Measurements from ENCODE around the gene ISL1. TPM values are rescaled to one million over a fixed set of nuclear protein-coding genes. Genes with fewer than 3 reads are reported as not detected.
A peak's percentile ranks its signal among the peaks of the same experiment; 100 is the strongest.

Gene ISL1
- polyA plus RNA-seq = 5.1 TPM
- long read RNA-seq, donor 1, partial matches to known transcripts = 0 of 1 reads
- long read RNA-seq, donor 1, other reads (novel, unspliced or antisense) = 0 of 1 reads
- long read RNA-seq, donor 2 = 0 reads
- long read RNA-seq, donor 3 = 0 reads
- long read RNA-seq, donor 4 = 0 reads
- long read RNA-seq, donor 5 = 0 reads
- long read RNA-seq, donor 6, partial matches to known transcripts = 0 of 1 reads
- long read RNA-seq, donor 6, other reads (novel, unspliced or antisense) = 0 of 1 reads
- long read RNA-seq, donor 7 = 0 reads
- long read RNA-seq, donor 8 = 0 reads
- long read RNA-seq, donor 9 = 0 reads
- long read RNA-seq, donor 10 = 0 reads
- long read RNA-seq, donor 11 = 0 reads

DNA sequence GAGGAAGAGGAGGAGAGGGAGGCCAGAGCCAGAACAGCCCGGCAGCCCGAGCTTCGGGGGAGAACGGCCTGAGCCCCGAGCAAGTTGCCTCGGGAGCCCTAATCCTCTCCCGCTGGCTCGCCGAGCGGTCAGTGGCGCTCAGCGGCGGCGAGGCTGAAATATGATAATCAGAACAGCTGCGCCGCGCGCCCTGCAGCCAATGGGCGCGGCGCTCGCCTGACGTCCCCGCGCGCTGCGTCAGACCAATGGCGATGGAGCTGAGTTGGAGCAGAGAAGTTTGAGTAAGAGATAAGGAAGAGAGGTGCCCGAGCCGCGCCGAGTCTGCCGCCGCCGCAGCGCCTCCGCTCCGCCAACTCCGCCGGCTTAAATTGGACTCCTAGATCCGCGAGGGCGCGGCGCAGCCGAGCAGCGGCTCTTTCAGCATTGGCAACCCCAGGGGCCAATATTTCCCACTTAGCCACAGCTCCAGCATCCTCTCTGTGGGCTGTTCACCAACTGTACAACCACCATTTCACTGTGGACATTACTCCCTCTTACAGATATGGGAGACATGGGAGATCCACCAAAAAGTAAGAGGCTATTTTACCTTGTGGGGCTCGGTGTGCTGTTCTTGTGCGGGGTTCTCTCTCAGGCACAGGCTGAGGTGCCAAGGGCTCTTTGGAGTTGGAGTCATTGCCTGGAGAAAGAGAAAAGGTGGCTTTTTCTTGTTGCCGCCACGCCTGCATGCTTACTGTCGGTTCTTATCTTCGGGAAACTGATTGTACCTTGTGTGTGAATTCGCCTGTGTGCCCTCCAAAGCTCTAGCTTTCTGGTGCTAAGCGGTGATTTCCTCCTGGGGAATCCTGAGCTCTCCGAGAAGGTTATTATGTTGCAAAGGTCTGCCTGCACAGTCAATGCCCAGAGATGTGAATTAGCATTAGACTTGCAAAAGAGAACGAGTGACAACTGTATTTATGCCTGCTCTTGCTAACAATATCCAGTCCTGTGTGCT is at the start of gene ISL1:
TSS of gene ISL1 (plus strand) at position 318 of the 991 bp plus-strand sequence. CDS start at position 542, 224 bp downstream.
- peak; percentile 34 to 66 for DNase-seq
- Histone ChIP-seq H3K9me3 (ENCODE audit: control insufficient read depth, low read depth, low read length) (peaks cover 5% of the 10 kb centered on the region), H3K4me3 (ENCODE audit: low read length) (peak within 1 kb of the TSS; percentile 25), H3K4me1 (ENCODE audit: control insufficient read depth, insufficient read depth, low read length) (peaks cover 7% of the 10 kb centered on the region), H3K36me3 (ENCODE audit: control insufficient read depth, insufficient read depth, low read length) (no peaks in the 10 kb centered on the region), H3K27me3 (ENCODE audit: control insufficient read depth, insufficient read depth, low read length) (peaks cover 99% of the 10 kb centered on the region), H3K27ac (ENCODE audit: low read length) (no peak within 1 kb of the TSS)
- no CpG with 5 or more reads among the region's 57 CpGs for WGBS (ENCODE audit: insufficient coverage, low lambda C conversion rate)

GRCh38 chr5:51336878-51337277 is 46.4 kb upstream of the ISL1 start:
- no peak overlapping the region for H3K4me3 ChIP-seq (ENCODE audit: low read length)
- no peak overlapping the region for H3K27ac ChIP-seq (ENCODE audit: low read length)
- no peak for DNase-seq
- no peaks in the 10 kb centered on the region for H3K9me3 ChIP-seq (ENCODE audit: control insufficient read depth, low read depth, low read length)
- no CpG with 5 or more reads among the region's 2 CpGs for WGBS (ENCODE audit: insufficient coverage, low lambda C conversion rate)
- no peaks in the 10 kb centered on the region for H3K27me3 ChIP-seq (ENCODE audit: control insufficient read depth, insufficient read depth, low read length)
- no peaks in the 10 kb centered on the region for H3K4me1 ChIP-seq (ENCODE audit: control insufficient read depth, insufficient read depth, low read length)
- H3K36me3 ChIP-seq (ENCODE audit: control insufficient read depth, insufficient read depth, low read length) = no peaks in the 10 kb centered on the region

GRCh38 chr5:51345106-51345505 is 38.1 kb upstream of the ISL1 start:
- Histone ChIP-seq H3K4me3 (ENCODE audit: low read length) (no peak overlapping the region), H3K36me3 (ENCODE audit: control insufficient read depth, insufficient read depth, low read length) (no peaks in the 10 kb centered on the region), H3K9me3 (ENCODE audit: control insufficient read depth, low read depth, low read length) (peaks cover 5% of the 10 kb centered on the region), H3K4me1 (ENCODE audit: control insufficient read depth, insufficient read depth, low read length) (no peaks in the 10 kb centered on the region), H3K27me3 (ENCODE audit: control insufficient read depth, insufficient read depth, low read length) (no peaks in the 10 kb centered on the region), H3K27ac (ENCODE audit: low read length) (no peak overlapping the region)
- no CpG with 5 or more reads among the region's 2 CpGs for WGBS (ENCODE audit: insufficient coverage, low lambda C conversion rate)
- no peak for DNase-seq

DNA sequence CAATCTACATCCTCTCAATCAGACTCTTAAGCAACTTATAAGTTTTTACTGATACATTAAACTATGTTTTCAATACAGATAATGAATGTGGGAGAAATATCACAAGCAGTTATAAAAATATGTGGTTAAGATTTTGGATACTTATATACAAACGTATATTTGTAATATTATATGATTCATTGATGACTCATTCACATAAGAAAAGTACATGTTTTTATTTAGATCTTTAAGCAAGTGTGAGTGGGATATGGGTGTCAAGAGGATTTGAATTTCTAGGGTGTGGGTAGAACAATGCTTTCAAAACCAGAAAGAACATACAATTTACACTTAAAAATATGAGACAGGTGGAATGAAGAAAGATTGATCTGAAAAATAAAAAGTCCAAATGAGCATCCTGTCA is 36.1 kb upstream of the ISL1 start:
- no peak overlapping the region for H3K4me3 ChIP-seq (ENCODE audit: low read length)
- H3K27ac ChIP-seq (ENCODE audit: low read length) = no peak overlapping the region
- H3K9me3 ChIP-seq (ENCODE audit: control insufficient read depth, low read depth, low read length) = peaks cover 5% of the 10 kb centered on the region
- WGBS (ENCODE audit: insufficient coverage, low lambda C conversion rate) = no CpG with 5 or more reads among the region's 1 CpG
- no peaks in the 10 kb centered on the region for H3K4me1 ChIP-seq (ENCODE audit: control insufficient read depth, insufficient read depth, low read length)
- no peaks in the 10 kb centered on the region for H3K27me3 ChIP-seq (ENCODE audit: control insufficient read depth, insufficient read depth, low read length)
- no peak for DNase-seq
- H3K36me3 ChIP-seq (ENCODE audit: control insufficient read depth, insufficient read depth, low read length) = no peaks in the 10 kb centered on the region

- no peaks in the 10 kb centered on the region for H3K27me3 ChIP-seq (ENCODE audit: control insufficient read depth, insufficient read depth, low read length)
- H3K4me1 ChIP-seq (ENCODE audit: control insufficient read depth, insufficient read depth, low read length) = no peaks in the 10 kb centered on the region
- no peak for DNase-seq
- H3K27ac ChIP-seq (ENCODE audit: low read length) = no peak overlapping the region
- H3K4me3 ChIP-seq (ENCODE audit: low read length) = no peak overlapping the region
- no peaks in the 10 kb centered on the region for H3K36me3 ChIP-seq (ENCODE audit: control insufficient read depth, insufficient read depth, low read length)
- WGBS (ENCODE audit: insufficient coverage, low lambda C conversion rate) = no CpG with 5 or more reads among the region's 2 CpGs
- H3K9me3 ChIP-seq (ENCODE audit: control insufficient read depth, low read depth, low read length) = peaks cover 5% of the 10 kb centered on the region
Observed at GRCh38 chr5:51347704-51348103, 35.5 kb upstream of the ISL1 start.

GRCh38 chr5:51371052-51371451 is 12.2 kb upstream of the ISL1 start:
- Histone ChIP-seq H3K9me3 (ENCODE audit: control insufficient read depth, low read depth, low read length) (no peaks in the 10 kb centered on the region), H3K4me3 (ENCODE audit: low read length) (no peak overlapping the region), H3K27ac (ENCODE audit: low read length) (no peak overlapping the region), H3K36me3 (ENCODE audit: control insufficient read depth, insufficient read depth, low read length) (no peaks in the 10 kb centered on the region), H3K27me3 (ENCODE audit: control insufficient read depth, insufficient read depth, low read length) (peaks cover 12% of the 10 kb centered on the region), H3K4me1 (ENCODE audit: control insufficient read depth, insufficient read depth, low read length) (no peaks in the 10 kb centered on the region)
- DNase-seq = no peak
- WGBS (ENCODE audit: insufficient coverage, low lambda C conversion rate) = no CpG with 5 or more reads among the region's 2 CpGs

DNA sequence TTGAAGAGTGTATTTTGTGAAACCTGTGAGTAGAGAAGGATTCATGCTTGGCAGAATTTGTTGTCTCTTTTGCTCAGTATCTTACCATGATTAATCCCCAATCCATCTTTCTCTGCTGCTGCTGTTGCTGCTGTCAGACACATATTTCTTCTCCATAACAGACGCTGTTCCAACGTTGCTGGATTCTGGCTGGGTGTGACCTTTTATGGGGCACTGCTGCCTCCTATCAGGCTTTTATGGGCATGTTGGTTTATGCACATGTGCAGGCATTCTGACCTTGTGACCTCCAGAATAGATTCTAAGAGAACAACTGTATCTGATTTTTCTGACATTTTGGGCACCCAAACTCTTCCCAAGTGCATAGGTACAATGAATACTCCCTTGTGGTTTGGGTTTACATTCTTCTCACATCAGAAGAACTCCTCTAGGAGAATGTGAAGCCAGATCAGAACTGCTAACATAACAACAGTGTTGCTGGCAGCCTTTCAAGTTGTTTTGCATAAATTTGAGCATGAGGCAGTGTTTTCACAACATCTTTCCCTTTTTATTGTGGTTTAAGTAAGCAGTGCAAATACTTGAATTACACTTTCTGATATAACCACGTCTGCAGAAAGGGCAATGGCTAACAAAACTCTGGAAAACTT is 9.2 kb upstream of the ISL1 start:
- Histone ChIP-seq H3K27ac (ENCODE audit: low read length) (no peak overlapping the region), H3K36me3 (ENCODE audit: control insufficient read depth, insufficient read depth, low read length) (no peaks in the 10 kb centered on the region), H3K4me3 (ENCODE audit: low read length) (no peak overlapping the region), H3K4me1 (ENCODE audit: control insufficient read depth, insufficient read depth, low read length) (no peaks in the 10 kb centered on the region), H3K9me3 (ENCODE audit: control insufficient read depth, low read depth, low read length) (no peaks in the 10 kb centered on the region), H3K27me3 (ENCODE audit: control insufficient read depth, insufficient read depth, low read length) (peaks cover 39% of the 10 kb centered on the region)
- 8% methylated on average over 2 of the region's 3 CpGs for WGBS (ENCODE audit: insufficient coverage, low lambda C conversion rate)
- no peak for DNase-seq

GRCh38 chr5:51375084-51375483 is 8.2 kb upstream of the ISL1 start:
- WGBS (ENCODE audit: insufficient coverage, low lambda C conversion rate) = no CpG with 5 or more reads among the region's 7 CpGs
- no peak for DNase-seq
- Histone ChIP-seq H3K27ac (ENCODE audit: low read length) (no peak overlapping the region), H3K4me1 (ENCODE audit: control insufficient read depth, insufficient read depth, low read length) (no peaks in the 10 kb centered on the region), H3K36me3 (ENCODE audit: control insufficient read depth, insufficient read depth, low read length) (no peaks in the 10 kb centered on the region), H3K27me3 (ENCODE audit: control insufficient read depth, insufficient read depth, low read length) (peaks cover 50% of the 10 kb centered on the region), H3K4me3 (ENCODE audit: low read length) (no peak overlapping the region), H3K9me3 (ENCODE audit: control insufficient read depth, low read depth, low read length) (no peaks in the 10 kb centered on the region)

- Histone ChIP-seq H3K27me3 (ENCODE audit: control insufficient read depth, insufficient read depth, low read length) (peaks cover 64% of the 10 kb centered on the region), H3K27ac (ENCODE audit: low read length) (no peak overlapping the region), H3K36me3 (ENCODE audit: control insufficient read depth, insufficient read depth, low read length) (no peaks in the 10 kb centered on the region), H3K4me3 (ENCODE audit: low read length) (no peak overlapping the region), H3K4me1 (ENCODE audit: control insufficient read depth, insufficient read depth, low read length) (no peaks in the 10 kb centered on the region), H3K9me3 (ENCODE audit: control insufficient read depth, low read depth, low read length) (no peaks in the 10 kb centered on the region)
- no peak for DNase-seq
- WGBS (ENCODE audit: insufficient coverage, low lambda C conversion rate) = 21% methylated on average over 2 of the region's 3 CpGs
Observed at GRCh38 chr5:51376509-51376908, 6.7 kb upstream of the ISL1 start.

Data from large intestine (tissue), 12 donors.